Measurements from ENCODE around the gene CLDN19.

Gene CLDN19

GRCh38 chr1:42690477-42691156 is 49.4 kb downstream of the CLDN19 start:
- H2BK12ac ChIP-seq (ENCODE audit: low read length), result no peak overlapping the region
- no peaks in the 10 kb centered on the region for H3K27me3 ChIP-seq (ENCODE audit: control insufficient read depth in 3 of 3, insufficient read depth in 3 of 3, low read depth in 1 of 3, low read length in 3 of 3)
- H3K14ac ChIP-seq (ENCODE audit: low read length), result no peak overlapping the region
- H2BK5ac ChIP-seq (ENCODE audit: low read length), result no peak overlapping the region
- DNase-seq (ENCODE audit: low spot score), result no peak
- peaks cover 2 to 6% of the 10 kb centered on the region in 2 donors for H3K4me1 ChIP-seq (ENCODE audit: control insufficient read depth in 2 of 2, insufficient read depth in 1 of 2, low read depth in 1 of 2, low read length in 2 of 2)
- H3K9me3 ChIP-seq (replicated peaks in 1 of 2; ENCODE audit: control insufficient read depth in 2 of 2, insufficient read depth in 1 of 2, low read depth in 1 of 2, low read length in 2 of 2), result no peaks in the 10 kb centered on the region
- H4K8ac ChIP-seq (ENCODE audit: low read depth, low read length), result no peak overlapping the region
- H3K4me2 ChIP-seq (ENCODE audit: insufficient read depth, low read length, poor library complexity, severe bottlenecking), result no peak overlapping the region
- no peak overlapping the region for H3K27ac ChIP-seq (replicated peaks; ENCODE audit: low read length)
- H3K4me3 ChIP-seq (ENCODE audit: low read length in 2 of 2), result no peak overlapping the region
- no CpG with 5 or more reads among the region's 1 CpG for WGBS, 2 donors (ENCODE audit: extremely low coverage in 2 of 2, insufficient read length in 2 of 2, insufficient replicate concordance in 1 of 2)
- H2AK5ac ChIP-seq (ENCODE audit: low read depth, low read length), result no peak overlapping the region
- H3K9ac ChIP-seq (ENCODE audit: low read depth, low read length, poor library complexity), result no peak overlapping the region
- no peak overlapping the region for H2BK15ac ChIP-seq (ENCODE audit: low read length)
- no peak overlapping the region for H2BK120ac ChIP-seq (ENCODE audit: low read depth, low read length)
- no peak overlapping the region for H3K4ac ChIP-seq (ENCODE audit: low read length)
- H3K23ac ChIP-seq (ENCODE audit: low read depth, low read length, poor library complexity), result no peak overlapping the region
- H3K79me1 ChIP-seq (ENCODE audit: low read depth, low read length), result no peaks in the 10 kb centered on the region
- peaks cover 14 to 98% of the 10 kb centered on the region in 2 donors for H3K36me3 ChIP-seq (replicated peaks in 1 of 2; ENCODE audit: control insufficient read depth in 2 of 2, insufficient read depth in 2 of 2, low read length in 2 of 2)
- no peak overlapping the region for H2AFZ ChIP-seq (ENCODE audit: low read length)
- H3K18ac ChIP-seq (ENCODE audit: low read length), result no peak overlapping the region
- H4K91ac ChIP-seq (ENCODE audit: low read depth, low read length, poor library complexity), result no peak overlapping the region

GRCh38 chr1:42689912-42690311 is 50.1 kb downstream of the CLDN19 start:
- H3K14ac ChIP-seq (ENCODE audit: low read length), result no peak overlapping the region
- no peak for DNase-seq (ENCODE audit: low spot score)
- no peak overlapping the region for H3K23ac ChIP-seq (ENCODE audit: low read depth, low read length, poor library complexity)
- no peaks in the 10 kb centered on the region for H3K9me3 ChIP-seq (replicated peaks in 1 of 2; ENCODE audit: control insufficient read depth in 2 of 2, insufficient read depth in 1 of 2, low read depth in 1 of 2, low read length in 2 of 2)
- no peak overlapping the region for H4K91ac ChIP-seq (ENCODE audit: low read depth, low read length, poor library complexity)
- no peak overlapping the region for H3K4me2 ChIP-seq (ENCODE audit: insufficient read depth, low read length, poor library complexity, severe bottlenecking)
- no peak overlapping the region for H3K4ac ChIP-seq (ENCODE audit: low read length)
- H2BK5ac ChIP-seq (ENCODE audit: low read length), result no peak overlapping the region
- H4K8ac ChIP-seq (ENCODE audit: low read depth, low read length), result no peak overlapping the region
- H3K79me1 ChIP-seq (ENCODE audit: low read depth, low read length), result no peaks in the 10 kb centered on the region
- no peak overlapping the region for H2BK15ac ChIP-seq (ENCODE audit: low read length)
- H2BK120ac ChIP-seq (ENCODE audit: low read depth, low read length), result no peak overlapping the region
- H3K9ac ChIP-seq (ENCODE audit: low read depth, low read length, poor library complexity), result no peak overlapping the region
- WGBS, 2 donors (ENCODE audit: extremely low coverage in 2 of 2, insufficient read length in 2 of 2, insufficient replicate concordance in 1 of 2), result no CpG with 5 or more reads among the region's 3 CpGs
- no peaks in the 10 kb centered on the region for H3K27me3 ChIP-seq (ENCODE audit: control insufficient read depth in 3 of 3, insufficient read depth in 3 of 3, low read depth in 1 of 3, low read length in 3 of 3)
- no peak overlapping the region for H3K18ac ChIP-seq (ENCODE audit: low read length)
- no peak overlapping the region for H2AFZ ChIP-seq (ENCODE audit: low read length)
- no peak overlapping the region for H3K4me3 ChIP-seq (ENCODE audit: low read length in 2 of 2)
- H3K4me1 ChIP-seq (ENCODE audit: control insufficient read depth in 2 of 2, insufficient read depth in 1 of 2, low read depth in 1 of 2, low read length in 2 of 2), result peaks cover 8% of the 10 kb centered on the region in 2 donors
- no peak overlapping the region for H2AK5ac ChIP-seq (ENCODE audit: low read depth, low read length)
- no peak overlapping the region for H2BK12ac ChIP-seq (ENCODE audit: low read length)
- peaks cover 12 to 98% of the 10 kb centered on the region in 2 donors for H3K36me3 ChIP-seq (replicated peaks in 1 of 2; ENCODE audit: control insufficient read depth in 2 of 2, insufficient read depth in 2 of 2, low read length in 2 of 2)
- H3K27ac ChIP-seq (replicated peaks; ENCODE audit: low read length), result no peak overlapping the region

- H2BK120ac ChIP-seq (ENCODE audit: low read depth, low read length), result no peak overlapping the region
- H3K9ac ChIP-seq (ENCODE audit: low read depth, low read length, poor library complexity), result no peak overlapping the region
- H2BK5ac ChIP-seq (ENCODE audit: low read length), result no peak overlapping the region
- H3K27me3 ChIP-seq (ENCODE audit: control insufficient read depth in 3 of 3, insufficient read depth in 3 of 3, low read depth in 1 of 3, low read length in 3 of 3), result no peaks in the 10 kb centered on the region
- no peak overlapping the region for H2BK15ac ChIP-seq (ENCODE audit: low read length)
- H2AK5ac ChIP-seq (ENCODE audit: low read depth, low read length), result no peak overlapping the region
- H3K4ac ChIP-seq (ENCODE audit: low read length), result no peak overlapping the region
- H3K79me1 ChIP-seq (ENCODE audit: low read depth, low read length), result no peaks in the 10 kb centered on the region
- no peak overlapping the region for H4K91ac ChIP-seq (ENCODE audit: low read depth, low read length, poor library complexity)
- no peak overlapping the region for H3K14ac ChIP-seq (ENCODE audit: low read length)
- WGBS, 2 donors (ENCODE audit: extremely low coverage in 2 of 2, insufficient read length in 2 of 2, insufficient replicate concordance in 1 of 2), result no CpG with 5 or more reads among the region's 4 CpGs
- H2BK12ac ChIP-seq (ENCODE audit: low read length), result no peak overlapping the region
- H3K36me3 ChIP-seq (replicated peaks in 1 of 2; ENCODE audit: control insufficient read depth in 2 of 2, insufficient read depth in 2 of 2, low read length in 2 of 2), result peaks cover 20 to 81% of the 10 kb centered on the region in 2 donors
- H3K27ac ChIP-seq (replicated peaks; ENCODE audit: low read length), result no peak overlapping the region
- H3K4me3 ChIP-seq (ENCODE audit: low read length in 2 of 2), result no peak overlapping the region
- H3K18ac ChIP-seq (ENCODE audit: low read length), result no peak overlapping the region
- H3K23ac ChIP-seq (ENCODE audit: low read depth, low read length, poor library complexity), result no peak overlapping the region
- H2AFZ ChIP-seq (ENCODE audit: low read length), result no peak overlapping the region
- H3K4me2 ChIP-seq (ENCODE audit: insufficient read depth, low read length, poor library complexity, severe bottlenecking), result no peak overlapping the region
- no peak overlapping the region for H4K8ac ChIP-seq (ENCODE audit: low read depth, low read length)
- peaks cover 10 to 18% of the 10 kb centered on the region in 2 donors for H3K4me1 ChIP-seq (ENCODE audit: control insufficient read depth in 2 of 2, insufficient read depth in 1 of 2, low read depth in 1 of 2, low read length in 2 of 2)
- no peaks in the 10 kb centered on the region for H3K9me3 ChIP-seq (replicated peaks in 1 of 2; ENCODE audit: control insufficient read depth in 2 of 2, insufficient read depth in 1 of 2, low read depth in 1 of 2, low read length in 2 of 2)
- no peak for DNase-seq (ENCODE audit: low spot score)
Observed at GRCh38 chr1:42686418-42686817, 53.6 kb downstream of the CLDN19 start.

- Histone ChIP-seq H2BK5ac (ENCODE audit: low read length) (no peak overlapping the region), H2BK12ac (ENCODE audit: low read length) (no peak overlapping the region), H3K9me3 (replicated peaks in 1 of 2; ENCODE audit: control insufficient read depth in 2 of 2, insufficient read depth in 1 of 2, low read depth in 1 of 2, low read length in 2 of 2) (no peaks in the 10 kb centered on the region), H3K4me1 (ENCODE audit: control insufficient read depth in 2 of 2, insufficient read depth in 1 of 2, low read depth in 1 of 2, low read length in 2 of 2) (peaks cover 10 to 23% of the 10 kb centered on the region in 2 donors), H3K36me3 (replicated peaks in 1 of 2; ENCODE audit: control insufficient read depth in 2 of 2, insufficient read depth in 2 of 2, low read length in 2 of 2) (peaks cover 20 to 59% of the 10 kb centered on the region in 2 donors), H2AFZ (ENCODE audit: low read length) (no peak overlapping the region), H2BK120ac (ENCODE audit: low read depth, low read length) (no peak overlapping the region), H3K79me1 (ENCODE audit: low read depth, low read length) (no peaks in the 10 kb centered on the region), H3K4me3 (ENCODE audit: low read length in 2 of 2) (peak overlapping the region; percentile 59 to 68), H4K91ac (ENCODE audit: low read depth, low read length, poor library complexity) (no peak overlapping the region), H3K4ac (ENCODE audit: low read length) (no peak overlapping the region), H3K18ac (ENCODE audit: low read length) (no peak overlapping the region), H3K9ac (ENCODE audit: low read depth, low read length, poor library complexity) (peak overlapping the region; percentile 18), H4K8ac (ENCODE audit: low read depth, low read length) (no peak overlapping the region), H3K14ac (ENCODE audit: low read length) (no peak overlapping the region), H3K4me2 (ENCODE audit: insufficient read depth, low read length, poor library complexity, severe bottlenecking) (peak overlapping the region; percentile 48), H3K27me3 (ENCODE audit: control insufficient read depth in 3 of 3, insufficient read depth in 3 of 3, low read depth in 1 of 3, low read length in 3 of 3) (no peaks in the 10 kb centered on the region), H2AK5ac (ENCODE audit: low read depth, low read length) (no peak overlapping the region), H2BK15ac (ENCODE audit: low read length) (no peak overlapping the region), H3K27ac (replicated peaks; ENCODE audit: low read length) (no peak overlapping the region), H3K23ac (ENCODE audit: low read depth, low read length, poor library complexity) (no peak overlapping the region)
- WGBS, 2 donors (ENCODE audit: extremely low coverage in 2 of 2, insufficient read length in 2 of 2, insufficient replicate concordance in 1 of 2), result no CpG with 5 or more reads among the region's 5 CpGs
- no peak for DNase-seq (ENCODE audit: low spot score)
Observed at GRCh38 chr1:42684139-42684538, 55.9 kb downstream of the CLDN19 start.

Data from neuronal stem cell (in vitro differentiated cells).